SK-N-SH treated with all-trans-retinoic acid at 6 μM for 48 hours (cell line): ENCODE results near the gene CHRM4.

Experiments used
- OSR1 ChIP-seq: fragments of 250-450 bp; sonication (Bioruptor Pico); IDR thresholded peaks from 2 replicates; pipeline ENCODE4 v1.8.0; 2022; ENCODE audit warnings: moderate library complexity, mild to moderate bottlenecking, inconsistent platforms
- ZNF565 ChIP-seq: fragments of 450-650 bp; formaldehyde crosslinking; conservative IDR thresholded peaks from 2 replicates; pipeline ENCODE4 v1.5.0; 2020; ENCODE audit warnings: low read depth, mild to moderate bottlenecking, moderate library complexity

DNA sequence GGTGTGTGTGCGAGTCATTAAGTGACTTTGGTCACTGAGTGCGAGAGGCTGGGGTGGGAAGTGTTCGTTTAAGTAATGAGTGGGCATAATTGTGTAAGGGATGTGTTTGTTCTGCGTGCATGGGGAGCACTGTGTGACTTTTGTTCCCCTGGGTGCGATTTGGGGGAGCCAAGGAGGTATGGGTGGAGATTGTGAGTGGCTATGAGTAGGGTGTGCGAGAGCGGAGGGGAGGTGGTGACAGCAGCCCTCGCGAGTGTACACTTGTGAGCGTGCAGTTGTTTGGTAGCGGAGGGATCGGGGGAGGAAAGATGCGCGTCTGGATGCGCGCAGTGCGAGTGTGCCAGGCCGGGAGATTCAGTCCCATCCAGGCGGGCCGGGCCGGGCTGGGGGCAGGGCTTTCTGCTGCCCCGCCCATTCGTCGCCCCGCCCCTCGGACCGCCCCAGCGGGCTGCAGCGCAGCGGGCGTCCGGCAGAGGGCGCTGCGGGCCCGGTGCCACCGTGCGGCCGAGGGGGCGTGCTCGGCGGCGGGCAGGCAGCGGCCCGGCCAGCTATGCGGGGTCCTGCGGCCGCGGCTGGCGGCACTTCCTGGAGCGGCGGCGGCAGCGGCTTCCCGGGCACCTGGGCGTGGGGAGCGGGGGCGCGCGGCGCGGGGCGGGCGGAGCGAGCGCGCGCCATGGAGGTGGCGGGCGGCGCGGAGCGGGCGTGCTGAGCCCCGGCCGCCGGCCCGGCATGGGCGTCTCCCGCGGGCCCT is 44.5 kb downstream of the CHRM4 start, which contains the start of gene DGKZ:
- TF ChIP-seq OSR1 (CRISPR knock-in tag), result no peak
- TF ChIP-seq ZNF565 (CRISPR knock-in tag), result no peak
